ENCODE results near the gene ALDH16A1. TPM values are rescaled to one million over a fixed set of nuclear protein-coding genes. Genes with fewer than 3 reads are reported as not detected.

ALDH16A1 gene
- total RNA-seq, 2 donors from 2014 or later = 9.5 to 18.5 TPM

DNA sequence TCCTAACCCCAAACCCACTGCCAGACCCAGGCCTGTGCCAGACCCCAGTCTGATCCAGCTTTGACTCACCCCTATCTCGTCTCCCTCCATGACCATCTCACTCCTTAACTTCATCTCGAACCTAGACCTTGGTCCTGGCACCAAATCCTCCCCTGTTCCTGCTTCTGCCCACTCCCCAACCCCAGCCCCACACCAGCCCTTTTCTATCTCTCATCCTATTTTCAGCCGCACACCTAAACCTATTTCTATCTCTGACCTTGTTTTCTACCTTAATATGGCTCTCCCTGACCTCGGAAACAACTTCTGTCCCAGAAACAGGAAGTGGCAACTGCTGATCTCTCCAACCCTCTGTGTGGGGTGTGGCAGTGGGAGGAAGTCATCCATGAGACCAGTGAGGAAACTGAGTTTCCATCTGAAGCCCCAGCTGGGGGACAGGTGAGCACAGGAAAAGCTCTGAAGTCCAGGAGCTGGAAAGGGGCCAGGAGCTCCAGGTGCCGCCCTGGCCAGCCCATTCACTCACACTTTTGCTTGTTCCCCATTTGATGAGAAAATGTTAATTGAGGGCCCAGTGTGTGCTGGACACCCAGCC, 43.5 kb upstream of the ALDH16A1 start:
- TF ChIP-seq, protein P1, sequence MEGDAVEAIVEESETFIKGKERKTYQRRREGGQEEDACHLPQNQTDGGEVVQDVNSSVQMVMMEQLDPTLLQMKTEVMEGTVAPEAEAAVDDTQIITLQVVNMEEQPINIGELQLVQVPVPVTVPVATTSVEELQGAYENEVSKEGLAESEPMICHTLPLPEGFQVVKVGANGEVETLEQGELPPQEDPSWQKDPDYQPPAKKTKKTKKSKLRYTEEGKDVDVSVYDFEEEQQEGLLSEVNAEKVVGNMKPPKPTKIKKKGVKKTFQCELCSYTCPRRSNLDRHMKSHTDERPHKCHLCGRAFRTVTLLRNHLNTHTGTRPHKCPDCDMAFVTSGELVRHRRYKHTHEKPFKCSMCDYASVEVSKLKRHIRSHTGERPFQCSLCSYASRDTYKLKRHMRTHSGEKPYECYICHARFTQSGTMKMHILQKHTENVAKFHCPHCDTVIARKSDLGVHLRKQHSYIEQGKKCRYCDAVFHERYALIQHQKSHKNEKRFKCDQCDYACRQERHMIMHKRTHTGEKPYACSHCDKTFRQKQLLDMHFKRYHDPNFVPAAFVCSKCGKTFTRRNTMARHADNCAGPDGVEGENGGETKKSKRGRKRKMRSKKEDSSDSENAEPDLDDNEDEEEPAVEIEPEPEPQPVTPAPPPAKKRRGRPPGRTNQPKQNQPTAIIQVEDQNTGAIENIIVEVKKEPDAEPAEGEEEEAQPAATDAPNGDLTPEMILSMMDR (IDR thresholded peaks at IDR 0.05) = no peak
- no peak for DNase-seq (ENCODE audit: low spot score)
- Histone ChIP-seq H3K27ac (no peak overlapping the region), H3K4me1 (no peaks in the 10 kb centered on the region), H3K9me3 (no peaks in the 10 kb centered on the region), H3K4me3 (no peak overlapping the region), H3K27me3 (no peaks in the 10 kb centered on the region), H3K36me3 (no peaks in the 10 kb centered on the region)

DNA sequence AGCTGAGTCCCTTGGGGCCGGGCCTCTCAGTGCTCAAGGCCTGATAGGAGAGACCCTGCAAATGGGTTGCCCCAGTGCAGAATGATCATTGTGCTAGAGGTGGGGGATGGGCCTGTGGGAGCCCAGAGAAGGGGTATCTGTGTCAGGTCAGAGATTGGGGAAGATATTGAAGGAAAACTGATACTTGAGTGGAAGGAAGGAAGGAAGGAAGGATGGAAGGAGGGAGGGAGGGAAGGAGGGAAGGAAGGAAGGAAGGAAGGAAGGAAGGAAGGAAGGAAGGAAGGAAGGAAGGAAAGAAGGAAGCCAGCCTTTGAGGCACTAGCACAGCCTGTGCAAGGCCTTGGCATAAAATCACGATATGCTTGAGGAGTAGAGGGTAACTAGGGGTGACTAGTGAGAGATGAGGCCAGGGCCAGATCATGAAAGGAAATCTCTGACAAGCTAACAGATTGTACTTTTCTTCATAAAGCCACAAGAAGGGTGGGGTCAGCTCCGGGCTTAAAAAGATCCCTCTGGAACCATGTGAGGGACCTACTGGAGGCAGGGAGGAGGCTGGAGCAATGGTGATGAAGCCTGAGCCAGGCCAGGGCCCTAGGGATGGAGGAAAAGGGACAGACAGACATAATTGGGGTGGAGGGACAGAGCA, 41.2 kb upstream of the ALDH16A1 start:
- H3K27ac ChIP-seq = no peak overlapping the region
- no peaks in the 10 kb centered on the region for H3K9me3 ChIP-seq
- no peaks in the 10 kb centered on the region for H3K36me3 ChIP-seq
- H3K4me3 ChIP-seq = no peak overlapping the region
- DNase-seq (ENCODE audit: low spot score) = no peak
- H3K27me3 ChIP-seq = no peaks in the 10 kb centered on the region
- H3K4me1 ChIP-seq = no peaks in the 10 kb centered on the region
- TF ChIP-seq, protein P1 (IDR thresholded peaks at IDR 0.05) = no peak

DNA sequence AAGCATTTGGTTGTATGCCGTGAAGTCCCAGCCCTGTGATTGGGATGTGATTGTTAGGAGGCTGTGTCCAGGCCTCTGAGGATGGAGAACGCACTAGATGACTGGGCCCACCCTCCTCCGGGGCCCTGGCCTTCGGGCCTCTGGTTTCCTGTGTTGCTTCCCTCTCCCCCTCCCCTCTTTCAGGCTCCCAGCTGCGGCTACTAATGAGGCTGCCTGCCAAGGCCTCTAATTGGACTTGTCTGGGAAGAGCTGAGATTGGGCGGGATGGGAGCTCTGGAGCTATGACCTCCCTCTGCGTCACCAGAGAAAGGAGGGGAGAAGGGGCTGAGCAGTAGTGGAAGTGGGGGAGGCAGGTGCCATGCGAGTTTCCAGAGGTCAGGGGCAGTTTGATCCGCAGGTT, 39.7 kb upstream of the ALDH16A1 start:
- Histone ChIP-seq H3K27ac (no peak overlapping the region), H3K4me1 (no peaks in the 10 kb centered on the region), H3K4me3 (no peak overlapping the region), H3K36me3 (no peaks in the 10 kb centered on the region), H3K27me3 (no peaks in the 10 kb centered on the region), H3K9me3 (no peaks in the 10 kb centered on the region)
- TF ChIP-seq, protein P1 (IDR thresholded peaks at IDR 0.05) = no peak
- DNase-seq (ENCODE audit: low spot score) = no peak

DNA sequence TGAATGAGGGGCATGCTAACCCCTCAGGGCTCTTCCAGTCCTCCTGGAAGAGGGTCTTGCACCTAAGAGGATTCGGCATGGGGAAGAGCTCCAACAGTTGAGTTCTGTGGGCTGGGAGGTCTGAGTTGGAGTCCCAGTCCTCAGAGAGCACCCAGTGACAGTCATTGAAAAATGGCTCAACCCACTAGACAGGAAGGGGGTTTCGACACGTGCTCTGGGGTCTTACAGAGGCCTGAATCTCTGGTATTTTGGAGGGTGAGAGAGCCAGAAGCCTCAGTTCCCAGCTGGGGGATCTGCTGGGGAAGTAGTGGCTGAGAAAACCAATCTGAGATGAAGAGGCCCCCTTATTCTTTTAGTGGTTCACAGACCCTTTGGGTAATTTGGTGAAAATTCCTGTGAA, 38.8 kb upstream of the ALDH16A1 start:
- DNase-seq (ENCODE audit: low spot score) = no peak
- H3K27ac ChIP-seq = no peak overlapping the region
- TF ChIP-seq, protein P1 (IDR thresholded peaks at IDR 0.05) = no peak
- H3K4me1 ChIP-seq = no peaks in the 10 kb centered on the region
- no peaks in the 10 kb centered on the region for H3K36me3 ChIP-seq
- H3K4me3 ChIP-seq = no peak overlapping the region
- H3K9me3 ChIP-seq = no peaks in the 10 kb centered on the region
- H3K27me3 ChIP-seq = no peaks in the 10 kb centered on the region

DNA sequence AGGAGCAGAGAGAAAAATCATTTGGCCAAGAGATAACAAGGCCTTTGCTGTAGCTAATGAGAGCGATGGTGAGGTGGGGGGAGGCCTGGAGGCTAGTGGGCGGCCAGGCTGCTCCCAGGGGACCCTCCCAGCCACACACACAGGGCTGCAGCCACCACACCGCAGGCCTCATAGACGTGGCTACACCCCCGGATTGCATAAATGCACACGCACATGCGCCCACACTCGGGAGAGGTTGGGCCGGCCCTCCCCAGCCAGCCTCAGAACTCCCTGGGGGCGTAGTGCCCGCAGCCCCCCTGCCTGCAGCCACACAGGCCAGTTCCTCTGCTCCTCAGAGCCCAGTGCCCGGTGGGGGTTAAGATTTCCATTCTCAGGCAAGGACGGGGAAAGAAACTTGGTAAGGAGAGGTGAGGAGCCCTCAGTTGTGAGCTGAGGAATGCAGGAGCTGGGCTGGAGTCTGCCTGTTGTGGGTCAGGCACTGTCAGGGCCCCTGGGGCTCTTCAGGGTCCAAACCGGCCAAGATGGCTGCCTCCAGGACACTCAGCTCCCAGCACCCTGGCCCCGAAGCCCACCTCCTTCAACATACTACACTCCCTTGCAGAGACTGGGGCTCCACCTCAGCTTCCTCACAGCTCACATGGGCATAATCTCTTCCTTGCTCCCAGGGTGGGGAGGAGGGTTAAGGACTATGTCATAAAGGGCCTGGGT, 37.8 kb upstream of the ALDH16A1 start:
- TF ChIP-seq, protein P1 (IDR thresholded peaks at IDR 0.05) = no peak

More for the DNA sequence above, 37.8 kb upstream of the ALDH16A1 start:
- H3K9me3 ChIP-seq = no peaks in the 10 kb centered on the region
- H3K36me3 ChIP-seq = no peaks in the 10 kb centered on the region
- H3K4me3 ChIP-seq = no peak overlapping the region
- no peaks in the 10 kb centered on the region for H3K4me1 ChIP-seq
- no peak for DNase-seq (ENCODE audit: low spot score)
- peaks cover 0 to 6% of the 10 kb centered on the region in 2 donors for H3K27me3 ChIP-seq
- H3K27ac ChIP-seq = no peak overlapping the region

Data from right atrium auricular region (tissue), 2 donors.